NT2/D1 (cell line): ENCODE measurements around the gene CRACR2B.

ENCODE experiments used
- SUZ12 ChIP-seq: IDR thresholded peaks from 2 replicates; pipeline ENCODE4 v1.6.1; 2011; ENCODE audit not compliant: insufficient read length, insufficient read depth; ENCODE audit errors: extremely low read depth
- YY1 ChIP-seq: IDR thresholded peaks from 2 replicates; pipeline ENCODE4 v1.6.1; 2011; ENCODE audit not compliant: insufficient read length, insufficient read depth

DNA sequence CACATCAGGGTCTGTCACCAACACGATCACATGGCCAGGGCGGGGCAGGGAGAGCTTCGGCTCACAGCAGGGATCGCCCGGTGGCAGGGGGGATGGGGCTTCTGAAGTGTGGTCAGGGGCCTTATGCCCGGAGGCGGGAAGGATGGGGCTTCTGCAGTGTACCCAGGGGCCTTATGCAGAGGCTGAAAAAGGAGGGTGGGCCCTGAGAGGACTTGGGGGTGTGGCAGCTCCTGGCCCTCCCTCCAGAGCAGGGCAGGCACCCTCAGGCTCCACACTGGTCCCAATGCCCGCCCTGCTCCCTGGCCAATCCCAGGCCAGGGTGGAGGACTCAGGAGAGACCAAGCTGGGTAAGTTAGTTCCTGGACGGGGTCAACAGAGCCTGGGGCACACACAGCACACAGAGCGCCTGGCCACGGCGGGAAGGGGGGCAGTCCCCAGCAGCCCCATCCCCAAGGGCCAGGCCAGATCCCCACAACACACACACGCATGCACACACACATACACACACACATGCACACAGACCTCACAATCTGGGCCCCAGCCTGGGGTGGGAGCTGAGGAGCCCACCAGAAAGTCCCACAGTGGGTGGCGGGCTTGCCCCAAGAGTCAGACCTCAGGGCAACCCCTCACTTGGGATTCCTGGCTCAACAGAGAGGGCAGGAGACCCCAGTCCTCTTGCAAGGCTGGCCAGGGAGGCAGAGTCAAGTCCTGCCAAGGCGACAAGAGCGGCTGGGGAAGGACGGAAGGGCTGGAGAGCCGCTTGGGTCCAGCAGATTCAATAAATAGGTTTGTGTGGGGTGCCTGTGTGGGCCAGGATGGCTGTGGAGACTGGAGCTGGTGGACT is 36.8 kb upstream of the CRACR2B start:
- TF ChIP-seq YY1 (no peak), SUZ12 (no peak)
